Neural progenitor cell (in vitro differentiated cells): ENCODE measurements around the gene OR2F2.

ENCODE experiments used
- EZH2 ChIP-seq: fragments of 200-600 bp; sonication (generic); IDR thresholded peaks from 2 replicates; pipeline ENCODE4 v1.6.1; 2017; ENCODE audit warnings: antibody characterized with exemption, mild to moderate bottlenecking, moderate library complexity
- TF ChIP-seq, protein P1 (sequence below): fragments of 200-600 bp; sonication (generic); IDR thresholded peaks from 2 replicates; pipeline ENCODE4 v1.5.1; 2017; ENCODE audit warnings: antibody characterized with exemption, mild to moderate bottlenecking

DNA sequence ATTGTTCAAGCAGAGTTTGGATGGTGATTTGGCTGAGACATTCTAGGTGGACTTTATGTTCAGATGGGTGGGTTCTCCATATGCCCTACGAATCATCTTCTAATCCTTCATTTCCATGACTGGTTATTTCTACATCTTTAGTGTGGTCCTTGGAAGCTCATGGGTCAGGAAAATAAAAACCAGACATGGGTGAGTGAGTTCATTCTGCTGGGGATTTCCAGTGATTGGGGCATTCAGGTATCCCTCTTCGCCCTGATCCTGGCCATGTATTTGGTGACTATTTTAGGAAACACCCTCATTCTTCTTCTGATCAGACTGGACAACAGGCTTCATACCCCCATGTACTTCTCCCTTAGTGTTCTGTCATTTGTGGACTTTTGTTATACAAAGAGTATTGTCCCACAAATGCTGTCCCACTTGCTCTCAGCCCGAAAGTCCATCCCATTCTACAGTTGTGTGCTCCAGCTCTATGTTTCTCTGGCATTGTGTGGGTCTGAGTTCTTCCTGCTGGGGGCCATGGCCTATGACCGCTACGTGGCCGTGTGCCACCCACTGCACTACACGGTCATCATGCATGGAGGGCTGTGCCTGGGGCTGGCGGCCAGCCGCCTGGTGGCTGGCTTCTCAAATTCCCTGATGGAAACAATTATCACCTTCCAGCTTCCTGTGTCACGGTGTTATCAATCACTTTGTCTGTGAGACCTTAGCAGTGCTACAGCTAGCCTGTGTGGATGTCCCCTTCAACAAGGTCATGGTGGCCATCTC lies 45.9 kb downstream of the OR2F2 start:
- TF ChIP-seq, protein P1, sequence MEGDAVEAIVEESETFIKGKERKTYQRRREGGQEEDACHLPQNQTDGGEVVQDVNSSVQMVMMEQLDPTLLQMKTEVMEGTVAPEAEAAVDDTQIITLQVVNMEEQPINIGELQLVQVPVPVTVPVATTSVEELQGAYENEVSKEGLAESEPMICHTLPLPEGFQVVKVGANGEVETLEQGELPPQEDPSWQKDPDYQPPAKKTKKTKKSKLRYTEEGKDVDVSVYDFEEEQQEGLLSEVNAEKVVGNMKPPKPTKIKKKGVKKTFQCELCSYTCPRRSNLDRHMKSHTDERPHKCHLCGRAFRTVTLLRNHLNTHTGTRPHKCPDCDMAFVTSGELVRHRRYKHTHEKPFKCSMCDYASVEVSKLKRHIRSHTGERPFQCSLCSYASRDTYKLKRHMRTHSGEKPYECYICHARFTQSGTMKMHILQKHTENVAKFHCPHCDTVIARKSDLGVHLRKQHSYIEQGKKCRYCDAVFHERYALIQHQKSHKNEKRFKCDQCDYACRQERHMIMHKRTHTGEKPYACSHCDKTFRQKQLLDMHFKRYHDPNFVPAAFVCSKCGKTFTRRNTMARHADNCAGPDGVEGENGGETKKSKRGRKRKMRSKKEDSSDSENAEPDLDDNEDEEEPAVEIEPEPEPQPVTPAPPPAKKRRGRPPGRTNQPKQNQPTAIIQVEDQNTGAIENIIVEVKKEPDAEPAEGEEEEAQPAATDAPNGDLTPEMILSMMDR, result no peak
- no peak for TF ChIP-seq EZH2
